ENCODE data around the gene LDHA.

The LDHA gene

DNA sequence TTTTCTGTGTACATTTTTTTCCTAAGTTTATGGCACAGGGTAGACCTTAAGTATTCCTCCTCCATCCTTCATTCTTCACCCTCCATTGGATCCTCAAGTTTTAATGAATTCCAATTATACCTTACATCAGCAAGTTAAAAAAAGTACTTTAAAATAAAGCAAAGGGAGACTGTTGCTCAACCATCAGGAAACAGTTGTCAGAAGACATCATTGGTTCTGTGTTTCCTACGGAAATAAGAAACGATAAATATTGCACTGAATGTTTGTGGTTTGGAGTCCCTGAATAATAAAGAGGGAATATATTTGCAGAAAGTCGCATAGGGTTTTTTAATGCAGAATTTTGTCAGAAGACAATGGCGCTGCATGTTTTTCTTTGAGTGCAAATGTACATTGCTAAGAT is 28.1 kb upstream of the LDHA start:
- no peak overlapping the region for H3K27ac ChIP-seq
- TF ChIP-seq ZFX (IDR thresholded peaks at IDR 0.05; ENCODE audit: borderline replicate concordance): no peak
- TF ChIP-seq, protein P1, sequence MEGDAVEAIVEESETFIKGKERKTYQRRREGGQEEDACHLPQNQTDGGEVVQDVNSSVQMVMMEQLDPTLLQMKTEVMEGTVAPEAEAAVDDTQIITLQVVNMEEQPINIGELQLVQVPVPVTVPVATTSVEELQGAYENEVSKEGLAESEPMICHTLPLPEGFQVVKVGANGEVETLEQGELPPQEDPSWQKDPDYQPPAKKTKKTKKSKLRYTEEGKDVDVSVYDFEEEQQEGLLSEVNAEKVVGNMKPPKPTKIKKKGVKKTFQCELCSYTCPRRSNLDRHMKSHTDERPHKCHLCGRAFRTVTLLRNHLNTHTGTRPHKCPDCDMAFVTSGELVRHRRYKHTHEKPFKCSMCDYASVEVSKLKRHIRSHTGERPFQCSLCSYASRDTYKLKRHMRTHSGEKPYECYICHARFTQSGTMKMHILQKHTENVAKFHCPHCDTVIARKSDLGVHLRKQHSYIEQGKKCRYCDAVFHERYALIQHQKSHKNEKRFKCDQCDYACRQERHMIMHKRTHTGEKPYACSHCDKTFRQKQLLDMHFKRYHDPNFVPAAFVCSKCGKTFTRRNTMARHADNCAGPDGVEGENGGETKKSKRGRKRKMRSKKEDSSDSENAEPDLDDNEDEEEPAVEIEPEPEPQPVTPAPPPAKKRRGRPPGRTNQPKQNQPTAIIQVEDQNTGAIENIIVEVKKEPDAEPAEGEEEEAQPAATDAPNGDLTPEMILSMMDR (IDR thresholded peaks at IDR 0.05): no peak

DNA sequence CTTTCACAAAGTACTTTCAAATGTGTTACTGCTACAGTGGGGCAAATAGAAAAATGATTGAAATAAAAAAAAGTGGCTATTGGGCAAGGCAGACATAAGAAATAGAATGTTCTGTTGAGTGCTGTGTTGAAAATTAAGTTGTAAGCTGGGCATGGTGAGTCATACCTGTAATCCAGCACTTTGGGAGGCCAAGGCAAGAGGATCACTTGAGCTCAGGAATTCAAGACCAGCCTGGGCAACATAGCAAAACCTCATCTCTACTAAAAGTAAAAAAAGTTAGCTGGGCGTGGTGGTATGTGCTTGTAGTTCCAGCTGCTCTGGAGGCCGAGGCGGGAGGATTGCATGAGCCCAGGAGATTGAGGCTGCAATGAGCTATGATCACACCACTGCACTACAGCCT is 26.9 kb upstream of the LDHA start:
- H3K27ac ChIP-seq: no peak overlapping the region
- TF ChIP-seq, protein P1 (IDR thresholded peaks at IDR 0.05): no peak
- no peak for TF ChIP-seq ZFX (IDR thresholded peaks at IDR 0.05; ENCODE audit: borderline replicate concordance)

- no peak overlapping the region for H3K27ac ChIP-seq
- TF ChIP-seq ZFX (IDR thresholded peaks at IDR 0.05; ENCODE audit: borderline replicate concordance): no peak
- TF ChIP-seq, protein P1 (IDR thresholded peaks at IDR 0.05): no peak
Observed at GRCh38 chr11:18368221-18368620, 26.1 kb upstream of the LDHA start.

- TF ChIP-seq, protein P1 (IDR thresholded peaks at IDR 0.05): no peak
- no peak for TF ChIP-seq ZFX (IDR thresholded peaks at IDR 0.05; ENCODE audit: borderline replicate concordance)
- H3K27ac ChIP-seq: no peak overlapping the region
Observed at GRCh38 chr11:18369398-18369797, 25.0 kb upstream of the LDHA start.

GRCh38 chr11:18371279-18371678 is 23.1 kb upstream of the LDHA start:
- H3K27ac ChIP-seq: no peak overlapping the region
- TF ChIP-seq ZFX (IDR thresholded peaks at IDR 0.05; ENCODE audit: borderline replicate concordance): no peak
- TF ChIP-seq, protein P1 (IDR thresholded peaks at IDR 0.05): no peak

- H3K27ac ChIP-seq: no peak overlapping the region
- TF ChIP-seq ZFX (IDR thresholded peaks at IDR 0.05; ENCODE audit: borderline replicate concordance): no peak
- TF ChIP-seq, protein P1 (IDR thresholded peaks at IDR 0.05): no peak
Observed at GRCh38 chr11:18372201-18372600, 22.2 kb upstream of the LDHA start.

DNA sequence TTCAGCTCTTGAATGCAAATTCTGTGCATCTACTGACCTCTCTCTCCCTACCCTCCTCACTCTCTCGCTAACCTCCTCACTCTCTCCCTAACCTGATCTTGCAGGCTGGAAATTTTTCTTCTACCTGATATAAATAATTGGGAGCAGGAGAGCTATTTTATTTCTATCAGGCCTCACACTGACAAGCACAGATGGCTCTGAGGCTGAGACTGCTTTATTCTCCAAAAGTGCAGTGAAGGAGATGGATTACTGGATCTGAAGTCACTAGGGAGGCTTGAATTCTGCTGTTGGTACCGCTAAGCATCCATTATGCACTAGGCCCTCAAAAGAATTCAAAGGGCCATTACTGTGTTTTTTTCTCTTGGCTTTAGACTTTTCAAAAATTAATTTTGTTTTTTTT is 19.4 kb upstream of the LDHA start:
- TF ChIP-seq ZFX (IDR thresholded peaks at IDR 0.05; ENCODE audit: borderline replicate concordance): no peak
- TF ChIP-seq, protein P1 (IDR thresholded peaks at IDR 0.05): no peak
- H3K27ac ChIP-seq: no peak overlapping the region
